Breast epithelium (tissue), 4 donors: ENCODE data around the gene DSG1. TPM values are rescaled to one million over a fixed set of nuclear protein-coding genes. Genes with fewer than 3 reads are reported as not detected.
"Not testable (repeated sequence)": the region's sequence is repeated elsewhere in the genome, so short reads cannot be mapped to it uniquely, and the experiment has no call there.

Source experiments
- DNase-seq, 2 donors: peaks; one replicate each; pipeline ENCODE4 v3.0.0-alpha.2; 2019; ENCODE audit warnings: low spot score in 2 of 2
- H3K27ac ChIP-seq, 2 donors: fragments of 200-600 bp; sonication (generic) in 1 of 2; one replicate each; pipeline ENCODE4 v1.5.1; 2016 to 2019; ENCODE audit warnings: mild to moderate bottlenecking in 1 of 2
- H3K27me3 ChIP-seq, 2 donors: fragments of 200-600 bp; sonication (generic) in 1 of 2; one replicate each; pipeline versions ENCODE4 v1.5.1 to v1.6.0; 2017 to 2019; ENCODE audit warnings: control low read depth in 1 of 2, mild to moderate bottlenecking in 1 of 2
- H3K36me3 ChIP-seq: fragments of 200-600 bp; one replicate; pipeline ENCODE4 v1.5.1; 2019
- H3K4me1 ChIP-seq, 2 donors: fragments of 200-600 bp; sonication (generic); one replicate each; pipeline ENCODE4 v1.5.1; 2016 to 2019; ENCODE audit warnings: control low read depth in 1 of 2
- H3K4me3 ChIP-seq, 3 donors: fragments of 200-600 bp; sonication (generic); 1 replicate in 2 of 3; 2 replicates in 1 of 3; pipeline ENCODE4 v1.5.1; 2016 to 2019; ENCODE audit warnings: mild to moderate bottlenecking in 3 of 3, moderate library complexity in 2 of 3
- H3K9me3 ChIP-seq, 2 donors: fragments of 200-600 bp; sonication (generic) in 1 of 2; one replicate each; pipeline ENCODE4 v1.5.1; 2016 to 2019; ENCODE audit warnings: control low read depth in 1 of 2
- POLR2A ChIP-seq: fragments of 450-650 bp; IDR thresholded peaks from one replicate; pipeline ENCODE4 v1.6.1; 2016; ENCODE audit warnings: antibody characterized with exemption, mild to moderate bottlenecking, moderate library complexity
- POLR2AphosphoS5 ChIP-seq, 3 donors: sonication (generic); formaldehyde crosslinking; IDR thresholded peaks; one replicate each; pipeline ENCODE4 v1.6.1; 2017; ENCODE audit warnings: antibody characterized with exemption in 3 of 3
- intact Hi-C: fragments of 100-400 bp; cut with DNase I; formaldehyde crosslinking; loops from one replicate; pipeline ENCODE4 v1.15.1; 2023; ENCODE audit warnings: low total_unique reads
- total RNA-seq, 3 donors: library from RNA; depleted of rRNA; stranded (reverse); fragments of >200 nt; gene quantifications; one replicate each; pipeline ENCODE4 v1.1.0, GENCODE V29; 2016
- TF ChIP-seq, protein P1 (sequence below), 3 donors: fragments of 450-650 bp; IDR thresholded peaks; one replicate each; pipeline ENCODE4 v1.5.1; 2016 to 2017; ENCODE audit warnings: antibody characterized with exemption in 3 of 3, mild to moderate bottlenecking in 3 of 3, moderate library complexity in 3 of 3

Gene DSG1
- total RNA-seq, 3 donors from 2014 or later, result 2.6 to 22.2 TPM; not detected in 1

GRCh38 chr18:31274931-31275330 is 43.0 kb upstream of the DSG1 start:
- intact Hi-C loops, result no loop called here
- H3K36me3 ChIP-seq, result no peaks in the 10 kb centered on the region
- DNase-seq, result peak in 1 of 2 donors; percentile 53
- H3K27me3 ChIP-seq, result no peaks in the 10 kb centered on the region
- no peak overlapping the region for H3K4me3 ChIP-seq
- peak overlapping the region; percentile 45 to 69 for H3K27ac ChIP-seq
- no peaks in the 10 kb centered on the region for H3K4me1 ChIP-seq
- no peaks in the 10 kb centered on the region for H3K9me3 ChIP-seq
- TF ChIP-seq, protein P1, sequence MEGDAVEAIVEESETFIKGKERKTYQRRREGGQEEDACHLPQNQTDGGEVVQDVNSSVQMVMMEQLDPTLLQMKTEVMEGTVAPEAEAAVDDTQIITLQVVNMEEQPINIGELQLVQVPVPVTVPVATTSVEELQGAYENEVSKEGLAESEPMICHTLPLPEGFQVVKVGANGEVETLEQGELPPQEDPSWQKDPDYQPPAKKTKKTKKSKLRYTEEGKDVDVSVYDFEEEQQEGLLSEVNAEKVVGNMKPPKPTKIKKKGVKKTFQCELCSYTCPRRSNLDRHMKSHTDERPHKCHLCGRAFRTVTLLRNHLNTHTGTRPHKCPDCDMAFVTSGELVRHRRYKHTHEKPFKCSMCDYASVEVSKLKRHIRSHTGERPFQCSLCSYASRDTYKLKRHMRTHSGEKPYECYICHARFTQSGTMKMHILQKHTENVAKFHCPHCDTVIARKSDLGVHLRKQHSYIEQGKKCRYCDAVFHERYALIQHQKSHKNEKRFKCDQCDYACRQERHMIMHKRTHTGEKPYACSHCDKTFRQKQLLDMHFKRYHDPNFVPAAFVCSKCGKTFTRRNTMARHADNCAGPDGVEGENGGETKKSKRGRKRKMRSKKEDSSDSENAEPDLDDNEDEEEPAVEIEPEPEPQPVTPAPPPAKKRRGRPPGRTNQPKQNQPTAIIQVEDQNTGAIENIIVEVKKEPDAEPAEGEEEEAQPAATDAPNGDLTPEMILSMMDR (IDR thresholded peaks at IDR 0.05), result no peak
- TF ChIP-seq POLR2AphosphoS5 (IDR thresholded peaks at IDR 0.05) (peak in 1 of 3 donors; percentile 22), POLR2A (no peak)

DNA sequence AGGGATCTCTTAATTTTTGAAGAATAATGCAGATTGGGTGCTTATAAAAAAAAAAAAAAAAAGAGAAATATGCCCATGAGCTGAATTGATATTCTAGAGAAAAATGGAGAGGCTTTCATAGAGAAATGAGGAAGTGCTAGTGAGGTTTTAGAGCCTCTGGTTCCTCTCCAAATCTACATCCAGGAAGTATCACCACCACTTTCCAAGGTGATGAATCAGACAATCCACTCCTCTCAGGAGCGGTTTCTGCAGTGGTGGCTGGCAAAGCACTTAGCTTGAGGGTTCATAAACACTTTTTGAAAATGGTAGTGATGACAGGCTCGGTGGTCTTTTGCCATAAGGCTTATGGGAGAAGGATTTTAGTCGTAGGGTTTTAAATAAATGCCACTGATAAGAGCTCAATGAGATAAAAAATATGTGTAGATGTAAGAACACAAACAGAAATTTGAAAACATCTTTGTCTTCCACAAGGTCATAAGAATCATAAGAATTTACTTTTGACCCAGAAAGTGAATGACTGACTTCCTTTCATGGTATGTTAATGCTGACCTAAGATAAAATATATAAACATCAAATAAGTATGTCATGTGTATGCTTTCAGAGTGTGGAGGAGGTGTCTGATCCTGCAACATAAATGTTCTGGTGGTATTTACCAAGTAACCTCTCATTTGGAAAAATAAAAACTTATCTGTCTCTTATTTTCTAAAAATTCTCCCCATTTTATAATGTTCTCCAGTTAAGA is 42.1 kb upstream of the DSG1 start:
- intact Hi-C loops, result no loop called here
- H3K4me3 ChIP-seq, result no peak overlapping the region
- H3K27me3 ChIP-seq, result no peaks in the 10 kb centered on the region
- no peaks in the 10 kb centered on the region for H3K4me1 ChIP-seq
- H3K27ac ChIP-seq, result peak overlapping the region in 1 of 2 donors; percentile 45
- TF ChIP-seq, protein P1 (IDR thresholded peaks at IDR 0.05), result no peak
- TF ChIP-seq POLR2A (no peak), POLR2AphosphoS5 (IDR thresholded peaks at IDR 0.05) (no peak)
- no peaks in the 10 kb centered on the region for H3K9me3 ChIP-seq
- H3K36me3 ChIP-seq, result no peaks in the 10 kb centered on the region
- DNase-seq, result peak in 1 of 2 donors; percentile 26

DNA sequence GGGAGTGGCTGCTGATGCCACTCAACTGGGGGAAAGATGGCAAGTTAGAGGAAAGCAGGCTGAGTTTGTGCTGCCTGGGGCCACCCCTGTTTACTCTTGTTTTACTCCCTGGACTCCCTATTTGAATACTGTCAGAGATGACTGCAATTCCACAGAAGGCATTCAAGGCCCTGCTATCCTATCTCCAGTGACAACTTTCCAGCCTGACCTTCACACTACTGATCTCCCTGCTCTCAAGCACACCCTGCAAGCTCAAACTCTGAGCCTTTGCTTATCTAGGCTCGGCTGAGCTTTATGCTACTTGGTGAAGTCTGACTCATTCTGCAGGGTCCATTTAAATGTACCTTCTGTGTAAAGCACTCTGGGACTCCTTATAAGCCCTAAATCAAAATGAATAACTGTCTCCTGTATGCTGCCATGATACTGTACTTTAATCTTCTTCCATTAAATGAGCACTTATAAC is 39.3 kb upstream of the DSG1 start:
- H3K4me1 ChIP-seq, result no peaks in the 10 kb centered on the region
- H3K36me3 ChIP-seq, result no peaks in the 10 kb centered on the region
- no peak overlapping the region for H3K27ac ChIP-seq
- H3K4me3 ChIP-seq, result no peak overlapping the region
- intact Hi-C loops, result no loop called here
- no peak for DNase-seq
- no peaks in the 10 kb centered on the region for H3K27me3 ChIP-seq
- TF ChIP-seq POLR2A, result no peak
- no peak for TF ChIP-seq POLR2AphosphoS5 (IDR thresholded peaks at IDR 0.05)
- TF ChIP-seq, protein P1 (IDR thresholded peaks at IDR 0.05), result no peak
- no peaks in the 10 kb centered on the region for H3K9me3 ChIP-seq

GRCh38 chr18:31280502-31280901 is 37.5 kb upstream of the DSG1 start:
- DNase-seq, result no peak
- H3K27me3 ChIP-seq, result no peaks in the 10 kb centered on the region
- no peak overlapping the region for H3K27ac ChIP-seq
- intact Hi-C loops, result no loop called here
- no peaks in the 10 kb centered on the region for H3K4me1 ChIP-seq
- TF ChIP-seq, protein P1 (IDR thresholded peaks at IDR 0.05), result no peak
- TF ChIP-seq POLR2A, result no peak
- no peak for TF ChIP-seq POLR2AphosphoS5 (IDR thresholded peaks at IDR 0.05)
- no peaks in the 10 kb centered on the region for H3K9me3 ChIP-seq
- no peaks in the 10 kb centered on the region for H3K36me3 ChIP-seq
- H3K4me3 ChIP-seq, result no peak overlapping the region

- H3K27ac ChIP-seq, result no peak overlapping the region
- H3K27me3 ChIP-seq, result no peaks in the 10 kb centered on the region
- TF ChIP-seq POLR2A (no peak), POLR2AphosphoS5 (IDR thresholded peaks at IDR 0.05) (no peak)
- TF ChIP-seq, protein P1 (IDR thresholded peaks at IDR 0.05), result no peak
- no peaks in the 10 kb centered on the region for H3K9me3 ChIP-seq
- H3K4me3 ChIP-seq, result no peak overlapping the region
- H3K4me1 ChIP-seq, result no peaks in the 10 kb centered on the region
- intact Hi-C loops, result no loop called here
- DNase-seq, result no peak
- no peaks in the 10 kb centered on the region for H3K36me3 ChIP-seq
These were observed 36.5 kb upstream of the DSG1 start for GRCh38 chr18:31281437-31281836.

DNA sequence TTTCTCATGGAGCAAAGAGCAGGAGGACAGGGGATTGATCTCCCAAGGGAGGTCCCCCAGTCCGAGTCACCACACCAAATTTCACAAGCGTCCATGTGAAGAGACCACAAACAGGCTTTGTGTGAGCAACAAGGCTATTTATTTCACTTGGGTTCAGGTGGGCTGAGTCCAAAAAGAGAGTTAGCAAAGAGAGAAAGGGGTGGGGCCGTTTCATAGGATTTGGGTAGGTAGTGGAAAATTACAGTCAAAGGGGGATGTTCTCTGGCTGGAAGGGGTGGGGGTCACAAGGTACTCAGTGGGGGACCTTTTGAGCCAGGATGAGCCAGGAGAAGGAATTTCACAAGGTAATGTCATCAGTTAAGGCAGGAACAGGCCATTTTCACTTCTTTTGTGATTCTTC is 28.5 kb upstream of the DSG1 start:
- H3K27ac ChIP-seq, intact Hi-C loops, H3K4me1 ChIP-seq: not testable (repeated sequence)

More for the DNA sequence above, 28.5 kb upstream of the DSG1 start:
- not testable (repeated sequence) for H3K9me3 ChIP-seq, H3K36me3 ChIP-seq, H3K27me3 ChIP-seq, DNase-seq, H3K4me3 ChIP-seq
